B cell (primary cell): ENCODE data around the gene DLX3. TPM values are rescaled to one million over a fixed set of nuclear protein-coding genes. Genes with fewer than 3 reads are reported as not detected.

Experiments
- ATAC-seq: fragments of 200-7000 bp; cut with Tn5 transposase; one replicate; pipeline ENCODE4 v1.10.0; 2021; ENCODE audit warnings: low read depth, mild to moderate bottlenecking, moderate number of reproducible peaks, moderate library complexity
- CTCF ChIA-PET: fragments of 350-600 bp; sonication (Branson Sonifier 250); formaldehyde crosslinking; loops from one replicate; lab custom pipeline; 2021; ENCODE audit warnings: antibody characterized with exemption, inconsistent platforms; lab: Charles Lee
- POLR2A ChIA-PET: fragments of 350-600 bp; sonication (Branson Sonifier 250); formaldehyde crosslinking; loops from one replicate; lab custom pipeline; 2021; ENCODE audit warnings: antibody characterized with exemption; lab: Charles Lee
- DNase-seq: peaks from one replicate; pipeline ENCODE4 v3.0.0; 2013
- H2AFZ ChIP-seq: 2 replicates; pipeline ENCODE4 v1.6.1; 2012; ENCODE audit warnings: mild to moderate bottlenecking, low read depth, low read length; ENCODE audit not compliant: insufficient read depth, poor library complexity, severe bottlenecking
- H3K27ac ChIP-seq, 2 donors: 1 replicate in 1 of 2; 2 replicates in 1 of 2; pipeline ENCODE4 v1.5.1; 2012 to 2013; ENCODE audit warnings: low read length in 2 of 2, mild to moderate bottlenecking in 2 of 2, moderate library complexity in 1 of 2
- H3K27me3 ChIP-seq, 4 experiments: fragments of 200-600 bp in 1 of 4; sonication (generic) in 1 of 4; replicated peaks in 1 of 4; 1 replicate in 2 of 4; 2 replicates in 2 of 4; pipeline versions ENCODE4 v1.6.1 to v1.7.0; 2013 to 2016; ENCODE audit warnings: low read length in 3 of 4, mild to moderate bottlenecking in 2 of 4, mixed read lengths in 1 of 4, moderate library complexity in 1 of 4; ENCODE audit not compliant: insufficient read depth in 4 of 4, control insufficient read depth in 3 of 4; ENCODE audit errors: control extremely low read depth in 1 of 4
- H3K36me3 ChIP-seq, 2 experiments: replicated peaks in 1 of 2; 1 replicate in 1 of 2; 2 replicates in 1 of 2; pipeline versions ENCODE4 v1.6.1 to v1.7.1; 2013; ENCODE audit warnings: low read length in 1 of 2; ENCODE audit not compliant: insufficient read depth in 2 of 2, control insufficient read depth in 1 of 2; ENCODE audit errors: control extremely low read depth in 1 of 2, extremely low read depth in 1 of 2
- H3K4me1 ChIP-seq, 2 donors: fragments of 200-600 bp in 1 of 2; sonication (generic) in 1 of 2; 1 replicate in 1 of 2; 2 replicates in 1 of 2; pipeline versions ENCODE4 v1.5.1 to v1.6.1; 2013 to 2017; ENCODE audit warnings: low read length in 2 of 2; ENCODE audit not compliant: control insufficient read depth in 2 of 2, insufficient read depth in 2 of 2
- H3K4me2 ChIP-seq: replicated peaks from 2 replicates; pipeline ENCODE3; 2012; ENCODE audit warnings: mild to moderate bottlenecking, low read depth, low read length; ENCODE audit not compliant: poor library complexity, severe bottlenecking
- H3K4me3 ChIP-seq, 5 experiments: fragments of 200-600 bp in 1 of 5; sonication (generic) in 1 of 5; 1 replicate in 3 of 5; 2 replicates in 2 of 5; pipeline versions ENCODE4 v1.5.1 to v1.7.0; 2011 to 2016; ENCODE audit warnings: low read length in 4 of 5, mild to moderate bottlenecking in 4 of 5, low read depth in 2 of 5, control low read depth in 1 of 5, moderate library complexity in 1 of 5; ENCODE audit not compliant: insufficient read depth in 1 of 5; ENCODE audit errors: control extremely low read depth in 1 of 5, extremely low read depth in 1 of 5
- H3K79me2 ChIP-seq: fragments of 200-600 bp; sonication (generic); one replicate; pipeline ENCODE4 v1.6.0; 2016; ENCODE audit warnings: low read length; ENCODE audit not compliant: control insufficient read depth, insufficient read depth
- H3K9ac ChIP-seq: fragments of 200-600 bp; sonication (generic); 2 replicates; pipeline ENCODE4 v1.6.1; 2017; ENCODE audit warnings: mild to moderate bottlenecking, low read length, moderate library complexity
- H3K9me3 ChIP-seq, 3 donors: one replicate each; pipeline versions ENCODE4 v1.6.1 to v1.7.1; 2013; ENCODE audit warnings: low read length in 2 of 3; ENCODE audit not compliant: control insufficient read depth in 2 of 3, insufficient read depth in 1 of 3; ENCODE audit errors: control extremely low read depth in 1 of 3
- H4K20me1 ChIP-seq: 2 replicates; pipeline ENCODE4 v1.6.0; 2012; ENCODE audit warnings: mild to moderate bottlenecking, low read length; ENCODE audit not compliant: insufficient read depth, control insufficient read depth, poor library complexity, severe bottlenecking
- H3K27ac Mint-ChIP-seq: one replicate; pipeline ENCODE4 v1.8.0; 2021; ENCODE audit warnings: mixed read lengths
- H3K27me3 Mint-ChIP-seq: one replicate; pipeline ENCODE4 v1.8.0; 2021; ENCODE audit warnings: mixed read lengths
- H3K4me1 Mint-ChIP-seq: one replicate; pipeline ENCODE4 v1.8.0; 2021; ENCODE audit warnings: mixed read lengths
- H3K4me3 Mint-ChIP-seq: one replicate; pipeline ENCODE4 v1.8.0; 2021; ENCODE audit warnings: mixed read lengths
- H3K9me3 Mint-ChIP-seq: one replicate; pipeline ENCODE4 v1.8.0; 2022; ENCODE audit warnings: mixed read lengths; ENCODE audit not compliant: insufficient read depth
- CTCF ChIP-seq: fragments of 200-600 bp; IDR thresholded peaks from one replicate; pipeline ENCODE4 v1.8.0; 2022; ENCODE audit warnings: antibody characterized with exemption, mild to moderate bottlenecking
- EZH2 ChIP-seq: IDR thresholded peaks from 2 replicates; pipeline ENCODE4 v1.6.1; 2012; ENCODE audit warnings: borderline replicate concordance, low read depth, mild to moderate bottlenecking, moderate library complexity, low read length; ENCODE audit not compliant: insufficient read depth, poor library complexity, severe bottlenecking
- WGBS: methylation state at CpG from one replicate; pipeline ENCODE4 v1.1.5; 2013; ENCODE audit warnings: missing lambda C conversion rate; ENCODE audit not compliant: insufficient coverage; 5-methylcytosine and 5-hydroxymethylcytosine counted together
- intact Hi-C: fragments of 100-400 bp; cut with micrococcal nuclease; formaldehyde crosslinking; loops from one replicate; pipeline ENCODE4 v1.10.0; 2022
- polyA plus RNA-seq: library from polyadenylated mRNA; depleted of rRNA; stranded (reverse); fragments of >200 nt; gene quantifications from 2 replicates; pipeline ENCODE4 v1.2.3, GENCODE V29; 2012
- total RNA-seq, 2 donors: library from RNA; stranded (reverse); fragments of 120-200 nt in 1 of 2; gene quantifications; 1 replicate in 1 of 2; 2 replicates in 1 of 2; pipeline versions ENCODE4 v1.2.3 to v1.2.4, GENCODE V29; 2013 to 2022

DLX3 gene
- total and polyA plus RNA-seq, 2 donors (not counting 1 experiment from before 2014, with no cell fraction given), result not detected

GRCh38 chr17:49992191-49992932 lies 2.7 kb downstream of the DLX3 start:
- H3K4me1 Mint-ChIP-seq, result peaks cover 36% of the 10 kb centered on the region
- Histone ChIP-seq H3K4me1 (peaks cover 37 to 39% of the 10 kb centered on the region in 2 donors), H2AFZ (no peak overlapping the region), H3K4me3 (no peak overlapping the region), H3K27ac (no peak overlapping the region), H3K9me3 (peaks cover 0 to 23% (median 0%) of the 10 kb centered on the region in 3 donors), H3K36me3 (no peaks in the 10 kb centered on the region), H4K20me1 (no peaks in the 10 kb centered on the region), H3K9ac (no peak overlapping the region), H3K27me3 (peaks cover 0 to 93% (median 49%) of the 10 kb centered on the region in 4 experiments), H3K79me2 (no peaks in the 10 kb centered on the region), H3K4me2 (peak overlapping the region; percentile 90)
- H3K27me3 Mint-ChIP-seq, result peaks cover 77% of the 10 kb centered on the region
- no peak for ATAC-seq
- 80% methylated on average over 7 of the region's 13 CpGs for WGBS
- H3K4me3 Mint-ChIP-seq, result peak overlapping the region; percentile 75
- H3K27ac Mint-ChIP-seq, result no peak overlapping the region
- no peak for DNase-seq
- intact Hi-C loops, result no loop called here
- no peak for TF ChIP-seq EZH2
- no peak for TF ChIP-seq CTCF
- H3K9me3 Mint-ChIP-seq, result no peaks in the 10 kb centered on the region
- CTCF ChIA-PET, result no interaction called here
- POLR2A ChIA-PET, result no interaction called here

GRCh38 chr17:49991409-49991808 lies 3.6 kb downstream of the DLX3 start:
- no peaks in the 10 kb centered on the region for H3K36me3 ChIP-seq
- no peaks in the 10 kb centered on the region for H4K20me1 ChIP-seq
- CTCF ChIA-PET, result interaction anchor here (2.2 kb wide), 1 partner anchor 39 kb away, joined by 7 read pairs; no protein-coding TSS in a partner anchor
- no peaks in the 10 kb centered on the region for H3K9me3 Mint-ChIP-seq
- H3K27ac ChIP-seq, result no peak overlapping the region
- no peak overlapping the region for H3K4me3 ChIP-seq
- peaks cover 30% of the 10 kb centered on the region for H3K4me1 Mint-ChIP-seq
- H3K27me3 ChIP-seq, result peaks cover 0 to 92% (median 43%) of the 10 kb centered on the region in 4 experiments
- H3K27ac Mint-ChIP-seq, result no peak overlapping the region
- H3K4me2 ChIP-seq, result no peak overlapping the region
- H3K27me3 Mint-ChIP-seq, result peaks cover 81% of the 10 kb centered on the region
- POLR2A ChIA-PET, result no interaction called here
- no peaks in the 10 kb centered on the region for H3K79me2 ChIP-seq
- intact Hi-C loops, result no loop called here
- 93% methylated on average over 11 of the region's 14 CpGs for WGBS
- TF ChIP-seq EZH2, result no peak
- no peak for TF ChIP-seq CTCF
- H3K4me1 ChIP-seq, result peaks cover 27 to 30% of the 10 kb centered on the region in 2 donors
- DNase-seq (no peak), ATAC-seq (no peak)
- H3K4me3 Mint-ChIP-seq, result no peak overlapping the region
- peaks cover 0 to 22% (median 0%) of the 10 kb centered on the region in 3 donors for H3K9me3 ChIP-seq
- no peak overlapping the region for H2AFZ ChIP-seq
- no peak overlapping the region for H3K9ac ChIP-seq
